Nephron (organoid): ENCODE results near the gene RADIL.

Source experiments
- H3K27ac Mint-ChIP-seq, 3 experiments: 2 replicates each; pipeline ENCODE4 v1.8.0; 2020; ENCODE audit warnings: mixed read lengths in 3 of 3, mild to moderate bottlenecking in 2 of 3, moderate library complexity in 1 of 3
- H3K27me3 Mint-ChIP-seq: 2 replicates; pipeline ENCODE4 v1.8.0; 2021; ENCODE audit warnings: low read depth, mild to moderate bottlenecking, moderate library complexity, mixed read lengths
- H3K36me3 Mint-ChIP-seq: 2 replicates; pipeline ENCODE4 v1.8.0; 2020; ENCODE audit warnings: low read depth, mixed read lengths
- H3K4me1 Mint-ChIP-seq: 2 replicates; pipeline ENCODE4 v1.8.0; 2020; ENCODE audit warnings: mixed read lengths
- H3K4me3 Mint-ChIP-seq, 3 experiments: 2 replicates each; pipeline ENCODE4 v1.8.0; 2020; ENCODE audit warnings: mild to moderate bottlenecking in 3 of 3, mixed read lengths in 3 of 3, moderate library complexity in 2 of 3
- H3K9me3 Mint-ChIP-seq: 2 replicates; pipeline ENCODE4 v1.8.0; 2020; ENCODE audit warnings: mixed read lengths
- TF ChIP-seq, protein P1 (sequence below), 3 experiments: fragments of 200-600 bp; sonication (generic); IDR thresholded peaks; one replicate each; pipeline ENCODE4 v1.5.0; 2021; ENCODE audit warnings: antibody characterized with exemption in 3 of 3; ENCODE audit not compliant: unreplicated experiment in 3 of 3

RADIL gene

DNA sequence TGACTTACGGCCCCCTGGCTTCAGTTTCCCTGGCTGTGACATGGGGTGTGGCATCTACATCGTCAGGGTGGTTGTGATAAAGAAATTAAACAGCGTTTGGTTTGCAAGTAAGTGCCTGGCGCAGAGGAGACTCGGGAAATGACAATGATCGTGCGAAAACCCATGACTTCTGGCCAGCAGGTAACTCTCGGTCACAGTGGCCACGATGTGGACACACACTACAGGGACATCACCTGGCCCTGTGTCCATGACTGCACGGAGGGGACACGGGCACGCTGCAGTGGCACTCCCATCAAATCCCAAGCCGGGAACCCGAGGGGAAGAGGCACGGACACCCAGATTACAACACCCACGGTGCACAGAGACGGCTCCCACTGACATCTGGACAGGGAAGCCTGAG is 50.3 kb downstream of the RADIL start:
- Mint-ChIP-seq H3K9me3 (no peaks in the 10 kb centered on the region), H3K36me3 (no peaks in the 10 kb centered on the region), H3K27me3 (peaks cover 10% of the 10 kb centered on the region), H3K27ac (no peak overlapping the region), H3K4me1 (peaks cover 6% of the 10 kb centered on the region), H3K4me3 (no peak overlapping the region)
- TF ChIP-seq, protein P1, sequence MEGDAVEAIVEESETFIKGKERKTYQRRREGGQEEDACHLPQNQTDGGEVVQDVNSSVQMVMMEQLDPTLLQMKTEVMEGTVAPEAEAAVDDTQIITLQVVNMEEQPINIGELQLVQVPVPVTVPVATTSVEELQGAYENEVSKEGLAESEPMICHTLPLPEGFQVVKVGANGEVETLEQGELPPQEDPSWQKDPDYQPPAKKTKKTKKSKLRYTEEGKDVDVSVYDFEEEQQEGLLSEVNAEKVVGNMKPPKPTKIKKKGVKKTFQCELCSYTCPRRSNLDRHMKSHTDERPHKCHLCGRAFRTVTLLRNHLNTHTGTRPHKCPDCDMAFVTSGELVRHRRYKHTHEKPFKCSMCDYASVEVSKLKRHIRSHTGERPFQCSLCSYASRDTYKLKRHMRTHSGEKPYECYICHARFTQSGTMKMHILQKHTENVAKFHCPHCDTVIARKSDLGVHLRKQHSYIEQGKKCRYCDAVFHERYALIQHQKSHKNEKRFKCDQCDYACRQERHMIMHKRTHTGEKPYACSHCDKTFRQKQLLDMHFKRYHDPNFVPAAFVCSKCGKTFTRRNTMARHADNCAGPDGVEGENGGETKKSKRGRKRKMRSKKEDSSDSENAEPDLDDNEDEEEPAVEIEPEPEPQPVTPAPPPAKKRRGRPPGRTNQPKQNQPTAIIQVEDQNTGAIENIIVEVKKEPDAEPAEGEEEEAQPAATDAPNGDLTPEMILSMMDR (IDR thresholded peaks at IDR 0.05; ENCODE audit: unreplicated experiment in 3 of 3): no peak

DNA sequence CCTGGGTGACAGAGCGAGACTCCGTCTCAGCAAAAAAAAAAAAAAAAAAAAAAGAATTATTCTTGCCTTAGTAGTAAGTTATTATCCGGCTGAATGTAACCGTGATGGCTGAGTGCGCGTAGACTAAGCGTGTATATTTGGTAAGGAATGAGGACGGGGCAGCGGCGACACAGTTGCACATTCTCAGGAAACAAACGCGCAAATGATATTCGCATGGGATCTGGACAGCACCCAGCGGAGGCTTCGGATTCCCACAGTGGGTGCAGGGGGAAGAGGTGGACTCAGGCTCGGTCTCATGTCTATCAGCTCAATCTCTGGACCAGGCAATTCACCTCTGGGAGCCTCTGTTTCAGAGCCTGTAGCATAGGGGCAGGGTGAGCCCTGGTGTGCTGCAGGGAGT is 50.8 kb downstream of the RADIL start:
- H3K9me3 Mint-ChIP-seq: no peaks in the 10 kb centered on the region
- H3K4me3 Mint-ChIP-seq: no peak overlapping the region
- TF ChIP-seq, protein P1 (IDR thresholded peaks at IDR 0.05; ENCODE audit: unreplicated experiment in 3 of 3): no peak
- no peaks in the 10 kb centered on the region for H3K36me3 Mint-ChIP-seq
- peaks cover 5% of the 10 kb centered on the region for H3K4me1 Mint-ChIP-seq
- peaks cover 10% of the 10 kb centered on the region for H3K27me3 Mint-ChIP-seq
- H3K27ac Mint-ChIP-seq: no peak overlapping the region

DNA sequence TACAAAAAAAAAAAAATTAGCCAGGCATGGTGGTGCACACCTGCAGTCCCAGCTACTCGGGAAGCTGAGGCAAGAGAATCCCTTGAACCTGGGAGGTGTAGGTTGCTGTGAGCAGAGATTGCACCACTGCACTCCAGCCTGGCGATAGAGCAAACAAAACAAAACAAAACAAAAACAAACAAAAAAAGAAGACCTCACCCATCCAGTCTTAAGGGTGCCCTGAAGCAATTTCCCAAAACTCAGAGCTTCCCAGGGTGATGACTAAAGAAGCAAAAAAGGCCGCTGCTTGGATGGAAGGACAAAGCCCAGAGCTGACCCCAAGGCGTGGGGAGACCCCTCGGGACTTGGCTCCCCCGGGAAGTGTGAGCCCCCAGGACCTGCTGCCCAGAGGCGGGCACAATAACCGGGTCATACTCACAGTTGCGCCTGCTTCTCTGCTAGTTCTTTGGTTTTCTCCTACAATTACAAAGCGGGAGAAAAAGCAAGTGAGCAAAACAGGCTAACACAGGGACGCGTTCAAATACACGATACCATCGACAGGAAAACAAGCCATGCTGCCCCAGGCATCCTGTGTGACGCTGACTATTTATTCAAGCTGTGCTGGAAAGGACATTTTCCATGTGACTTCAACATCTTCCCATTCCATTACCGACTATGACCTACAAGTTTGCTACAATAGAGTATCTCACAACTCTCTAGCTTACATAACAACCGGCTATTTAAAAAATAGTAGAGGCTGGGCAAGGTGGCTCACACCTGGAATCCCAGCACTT is 51.6 kb downstream of the RADIL start:
- TF ChIP-seq, protein P1 (IDR thresholded peaks at IDR 0.05; ENCODE audit: unreplicated experiment in 3 of 3): no peak
- Mint-ChIP-seq H3K4me1 (no peaks in the 10 kb centered on the region), H3K4me3 (no peak overlapping the region), H3K36me3 (no peaks in the 10 kb centered on the region), H3K9me3 (no peaks in the 10 kb centered on the region), H3K27ac (no peak overlapping the region), H3K27me3 (peaks cover 6% of the 10 kb centered on the region)

DNA sequence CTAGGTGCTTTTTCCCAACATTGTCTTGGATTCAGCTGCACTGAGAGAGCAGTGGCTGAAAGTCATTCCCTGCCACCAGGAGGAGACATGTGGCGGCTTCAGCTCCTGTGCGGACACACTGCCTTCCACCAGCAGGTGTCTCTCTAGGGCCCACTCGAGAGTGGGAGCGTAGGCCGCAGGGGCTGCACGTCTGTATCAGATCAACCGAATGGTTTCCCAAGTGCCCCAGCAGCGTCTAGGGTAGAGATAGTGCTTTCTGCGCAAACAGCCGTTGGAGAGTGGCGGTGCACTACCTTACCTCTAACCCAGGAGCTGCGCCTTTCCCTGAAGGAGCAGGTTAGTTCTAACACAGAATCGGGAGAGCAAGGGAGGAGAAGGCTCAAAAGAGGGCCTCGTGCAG is 53.3 kb downstream of the RADIL start:
- Mint-ChIP-seq H3K4me1 (no peaks in the 10 kb centered on the region), H3K27me3 (peaks cover 6% of the 10 kb centered on the region), H3K4me3 (no peak overlapping the region), H3K36me3 (no peaks in the 10 kb centered on the region), H3K9me3 (no peaks in the 10 kb centered on the region), H3K27ac (peak overlapping the region in 1 of 3 experiments; percentile 48)
- TF ChIP-seq, protein P1 (IDR thresholded peaks at IDR 0.05; ENCODE audit: unreplicated experiment in 3 of 3): peak; percentile 84 to 94 (median 90)

DNA sequence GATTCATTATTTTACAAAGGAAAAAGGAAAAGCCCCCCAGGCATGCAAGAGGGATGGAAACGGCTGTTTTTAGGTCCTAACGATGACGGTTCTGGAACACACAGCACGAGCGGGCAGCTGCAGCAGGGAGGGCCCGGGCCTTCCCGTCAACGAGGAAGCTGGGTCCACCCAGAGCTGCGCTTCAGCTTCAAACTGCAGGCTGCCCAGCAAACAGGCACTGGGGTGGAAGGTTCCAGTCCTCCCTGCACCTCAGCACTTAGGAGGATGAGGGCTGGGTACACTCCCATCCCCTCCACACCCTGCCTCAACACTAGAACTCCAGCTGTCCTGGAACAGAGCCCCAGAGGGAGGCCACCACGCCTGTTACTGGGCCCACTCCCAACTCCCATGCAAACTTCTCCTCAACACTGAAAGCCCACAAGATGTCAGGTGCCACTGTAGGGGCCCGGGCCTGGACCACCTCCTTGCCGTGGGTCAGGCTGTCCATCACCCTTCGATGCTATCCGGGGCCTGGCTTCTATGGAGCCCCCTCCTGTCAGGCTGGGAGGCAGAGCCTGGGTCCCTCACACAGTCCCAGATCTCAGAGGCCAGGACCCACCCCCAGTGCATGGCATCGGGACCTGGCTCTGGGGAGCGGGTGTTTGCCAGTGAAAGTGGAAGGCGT is 54.7 kb downstream of the RADIL start:
- Mint-ChIP-seq H3K9me3 (no peaks in the 10 kb centered on the region), H3K4me1 (no peaks in the 10 kb centered on the region), H3K27ac (no peak overlapping the region), H3K4me3 (no peak overlapping the region), H3K27me3 (peaks cover 6% of the 10 kb centered on the region), H3K36me3 (no peaks in the 10 kb centered on the region)
- TF ChIP-seq, protein P1 (IDR thresholded peaks at IDR 0.05; ENCODE audit: unreplicated experiment in 3 of 3): no peak
